Stomach (tissue), 9 donors: ENCODE results near the gene CDC14B. TPM values are rescaled to one million over a fixed set of nuclear protein-coding genes. Genes with fewer than 3 reads are reported as not detected.
A peak's percentile ranks its signal among the peaks of the same experiment; 100 is the strongest.

ENCODE experiments used
- DNase-seq, 2 donors: peaks; one replicate each; pipeline versions ENCODE4 v3.0.0 to v3.0.0-alpha.2; 2013 to 2019
- H3K27ac ChIP-seq, 5 donors: fragments of 200-600 bp in 4 of 5; sonication (generic) in 4 of 5; one replicate each; pipeline ENCODE4 v1.5.1; 2013 to 2019; ENCODE audit warnings: mild to moderate bottlenecking in 1 of 5, moderate library complexity in 1 of 5
- H3K27me3 ChIP-seq, 3 donors: fragments of 200-600 bp; sonication (generic); one replicate each; pipeline ENCODE4 v1.5.1; 2017 to 2019; ENCODE audit warnings: mixed run types in 1 of 3
- H3K36me3 ChIP-seq, 4 donors: fragments of 200-600 bp; sonication (generic); 1 replicate in 3 of 4; 2 replicates in 1 of 4; pipeline ENCODE4 v1.5.1; 2016 to 2019
- H3K4me1 ChIP-seq, 4 donors: fragments of 200-600 bp; sonication (generic); one replicate each; pipeline ENCODE4 v1.5.1; 2016 to 2019
- H3K4me3 ChIP-seq, 4 donors: fragments of 200-600 bp; sonication (generic) in 3 of 4; one replicate each; pipeline ENCODE4 v1.5.1; 2016 to 2019; ENCODE audit warnings: mild to moderate bottlenecking in 1 of 4
- H3K9me3 ChIP-seq, 4 donors: fragments of 200-600 bp; sonication (generic); one replicate each; pipeline ENCODE4 v1.5.1; 2016 to 2019
- EP300 ChIP-seq: sonication (generic); formaldehyde crosslinking; IDR thresholded peaks from one replicate; pipeline ENCODE4 v1.6.1; 2017; ENCODE audit warnings: antibody characterized with exemption
- POLR2A ChIP-seq, 4 donors: fragments of 450-650 bp; IDR thresholded peaks; one replicate each; pipeline ENCODE4 v1.6.1; 2016; ENCODE audit warnings: antibody characterized with exemption in 4 of 4, control low read depth in 2 of 4, mild to moderate bottlenecking in 1 of 4, moderate library complexity in 1 of 4
- POLR2AphosphoS5 ChIP-seq, 3 donors: sonication (generic); formaldehyde crosslinking; IDR thresholded peaks; one replicate each; pipeline ENCODE4 v1.6.1; 2016; ENCODE audit warnings: antibody characterized with exemption in 3 of 3
- WGBS, 5 donors: extraction: QIAGEN DNeasy Blood & Tissue Kit in 3 of 5; methylation state at CpG; one replicate each; pipeline versions ENCODE4 v1.1.5 to v1.1.7; 2013 to 2018; 5-methylcytosine and 5-hydroxymethylcytosine counted together
- intact Hi-C: fragments of 100-400 bp; cut with DNase I; formaldehyde crosslinking; loops from one replicate; pipeline ENCODE4 v1.15.1; 2023; ENCODE audit warnings: low total_unique reads
- polyA plus RNA-seq, 3 donors: library from polyadenylated mRNA; stranded (reverse); fragments of 200-250 nt; gene quantifications; one replicate each; pipeline ENCODE4 v1.2.3, GENCODE V29; 2013
- total RNA-seq, 5 donors: library from RNA; depleted of rRNA; stranded (reverse); fragments of >200 nt; gene quantifications; one replicate each; pipeline versions ENCODE4 v1.1.0 to v1.2.3, GENCODE V29; 2014 to 2016
- TF ChIP-seq, protein P1 (sequence below), 7 experiments: fragments of 450-650 bp in 4 of 7; fragments of 200-600 bp in 3 of 7; sonication (generic) in 3 of 7; IDR thresholded peaks; one replicate each; pipeline ENCODE4 v1.5.1; 2016 to 2019; ENCODE audit warnings: antibody characterized with exemption in 7 of 7, control low read depth in 2 of 7, mild to moderate bottlenecking in 1 of 7
- donor health status: healthy with polysubstance abuse.
- donor health status: Bipolar disorder and iron deficiency.
- donor health status: healthy.

The CDC14B gene
- total and polyA plus RNA-seq, 8 donors = 4.1 to 31.9 (median 17.1) TPM

DNA sequence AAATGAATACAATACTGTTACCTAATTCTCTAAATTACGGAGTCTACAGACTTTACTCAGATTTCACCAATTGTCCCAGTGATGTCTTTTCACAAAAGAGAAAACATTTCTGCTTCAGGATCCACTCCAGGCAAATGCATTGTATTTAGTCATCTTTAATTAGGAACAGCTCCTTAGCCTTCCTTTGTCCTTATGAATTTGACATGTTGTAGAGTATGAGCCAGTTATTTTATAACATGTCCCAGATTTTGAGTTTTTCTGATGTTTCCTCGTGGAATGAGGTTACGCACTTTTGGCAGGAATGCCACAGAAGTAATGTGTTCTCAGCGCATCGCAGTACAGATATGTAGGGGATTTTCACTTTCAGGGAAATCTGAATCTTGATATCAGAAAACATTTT lies 159.2 kb downstream of the CDC14B start:
- WGBS, 5 donors = 89 to 94% (median 94%) methylated on average over 5 of the region's 5 CpGs
- no peaks in the 10 kb centered on the region for H3K4me1 ChIP-seq
- no peak overlapping the region for H3K4me3 ChIP-seq
- no peaks in the 10 kb centered on the region for H3K9me3 ChIP-seq
- H3K27ac ChIP-seq = no peak overlapping the region
- peaks cover 0 to 27% (median 7%) of the 10 kb centered on the region in 4 donors for H3K36me3 ChIP-seq
- TF ChIP-seq, protein P1, sequence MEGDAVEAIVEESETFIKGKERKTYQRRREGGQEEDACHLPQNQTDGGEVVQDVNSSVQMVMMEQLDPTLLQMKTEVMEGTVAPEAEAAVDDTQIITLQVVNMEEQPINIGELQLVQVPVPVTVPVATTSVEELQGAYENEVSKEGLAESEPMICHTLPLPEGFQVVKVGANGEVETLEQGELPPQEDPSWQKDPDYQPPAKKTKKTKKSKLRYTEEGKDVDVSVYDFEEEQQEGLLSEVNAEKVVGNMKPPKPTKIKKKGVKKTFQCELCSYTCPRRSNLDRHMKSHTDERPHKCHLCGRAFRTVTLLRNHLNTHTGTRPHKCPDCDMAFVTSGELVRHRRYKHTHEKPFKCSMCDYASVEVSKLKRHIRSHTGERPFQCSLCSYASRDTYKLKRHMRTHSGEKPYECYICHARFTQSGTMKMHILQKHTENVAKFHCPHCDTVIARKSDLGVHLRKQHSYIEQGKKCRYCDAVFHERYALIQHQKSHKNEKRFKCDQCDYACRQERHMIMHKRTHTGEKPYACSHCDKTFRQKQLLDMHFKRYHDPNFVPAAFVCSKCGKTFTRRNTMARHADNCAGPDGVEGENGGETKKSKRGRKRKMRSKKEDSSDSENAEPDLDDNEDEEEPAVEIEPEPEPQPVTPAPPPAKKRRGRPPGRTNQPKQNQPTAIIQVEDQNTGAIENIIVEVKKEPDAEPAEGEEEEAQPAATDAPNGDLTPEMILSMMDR (IDR thresholded peaks at IDR 0.05) = no peak
- TF ChIP-seq POLR2A (IDR thresholded peaks at IDR 0.05) (no peak), POLR2AphosphoS5 (IDR thresholded peaks at IDR 0.05) (no peak), EP300 (no peak)
- intact Hi-C loops = no loop called here
- no peaks in the 10 kb centered on the region for H3K27me3 ChIP-seq
- no peak for DNase-seq

DNA sequence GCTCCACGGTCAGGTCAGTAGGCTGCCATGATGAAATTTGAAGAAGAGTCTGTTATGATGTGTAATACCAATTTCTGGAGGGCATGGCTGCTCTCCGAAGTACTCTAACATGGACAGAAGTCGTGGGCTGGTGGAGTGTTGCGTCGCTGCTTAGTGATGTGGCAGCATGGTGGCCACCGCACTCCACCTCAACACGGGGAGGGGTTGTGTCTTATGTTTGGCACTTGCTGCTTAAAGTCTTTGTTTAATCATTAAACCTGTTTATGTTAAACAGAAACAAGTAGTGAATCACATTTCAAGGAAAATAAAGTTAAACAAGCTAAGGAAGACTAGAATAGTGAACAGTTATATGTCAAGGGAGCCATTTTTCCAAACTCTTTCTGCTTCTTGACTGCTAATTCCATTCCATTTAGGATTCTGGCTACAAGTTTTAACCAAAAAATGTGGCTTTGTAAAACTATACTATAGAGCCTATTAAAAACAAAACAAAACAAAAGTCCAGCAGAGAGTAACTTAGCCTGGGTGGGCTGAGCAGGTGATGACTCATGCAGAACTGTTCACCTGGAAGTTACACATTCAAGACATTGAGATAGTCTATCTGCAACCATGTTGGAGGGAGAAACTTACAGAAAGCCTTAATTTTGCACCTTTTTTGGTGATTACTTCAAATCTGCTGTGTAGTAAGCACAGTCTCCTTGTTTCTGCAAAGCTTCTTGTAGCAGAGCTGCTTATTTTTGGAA lies 160.2 kb downstream of the CDC14B start:
- H3K9me3 ChIP-seq = no peaks in the 10 kb centered on the region
- intact Hi-C loops = no loop called here
- TF ChIP-seq POLR2AphosphoS5 (IDR thresholded peaks at IDR 0.05) (no peak), POLR2A (IDR thresholded peaks at IDR 0.05) (no peak), EP300 (no peak)
- TF ChIP-seq, protein P1 (IDR thresholded peaks at IDR 0.05) = no peak
- H3K36me3 ChIP-seq = peaks cover 0 to 20% (median 7%) of the 10 kb centered on the region in 4 donors
- H3K27ac ChIP-seq = no peak overlapping the region
- DNase-seq = no peak
- H3K27me3 ChIP-seq = no peaks in the 10 kb centered on the region
- no peaks in the 10 kb centered on the region for H3K4me1 ChIP-seq
- 93 to 96% (median 96%) methylated on average over 7 of the region's 7 CpGs for WGBS, 5 donors
- no peak overlapping the region for H3K4me3 ChIP-seq

DNA sequence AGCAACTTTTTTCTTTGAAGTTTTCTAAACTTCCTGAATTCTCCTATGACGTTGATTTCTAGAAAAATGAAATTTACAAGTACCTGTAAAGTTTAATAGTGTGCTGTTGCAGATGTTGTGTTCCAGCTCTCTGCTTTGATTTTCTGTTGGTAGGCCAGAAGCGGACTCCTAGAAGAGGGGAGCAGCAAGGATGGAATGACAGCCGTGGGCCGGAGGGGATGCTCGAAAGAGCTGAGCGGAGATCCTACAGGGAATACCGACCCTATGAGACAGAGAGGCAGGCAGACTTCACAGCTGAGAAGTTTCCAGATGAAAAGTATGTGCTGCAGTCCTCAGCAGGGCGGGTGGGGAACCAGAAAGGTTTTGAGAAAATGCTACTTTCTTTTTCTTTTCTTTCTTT lies 161.4 kb downstream of the CDC14B start:
- H3K9me3 ChIP-seq = no peaks in the 10 kb centered on the region
- intact Hi-C loops = no loop called here
- no peaks in the 10 kb centered on the region for H3K27me3 ChIP-seq
- peaks cover 0 to 20% (median 7%) of the 10 kb centered on the region in 4 donors for H3K36me3 ChIP-seq
- H3K4me3 ChIP-seq = no peak overlapping the region
- H3K27ac ChIP-seq = no peak overlapping the region
- 94 to 97% (median 96%) methylated on average over 8 of the region's 8 CpGs for WGBS, 5 donors
- peaks cover 0 to 7% (median 0%) of the 10 kb centered on the region in 4 donors for H3K4me1 ChIP-seq
- TF ChIP-seq POLR2A (IDR thresholded peaks at IDR 0.05) = no peak
- no peak for TF ChIP-seq EP300
- TF ChIP-seq, protein P1 (IDR thresholded peaks at IDR 0.05) = no peak
- TF ChIP-seq POLR2AphosphoS5 (IDR thresholded peaks at IDR 0.05) = no peak
- no peak for DNase-seq

DNA sequence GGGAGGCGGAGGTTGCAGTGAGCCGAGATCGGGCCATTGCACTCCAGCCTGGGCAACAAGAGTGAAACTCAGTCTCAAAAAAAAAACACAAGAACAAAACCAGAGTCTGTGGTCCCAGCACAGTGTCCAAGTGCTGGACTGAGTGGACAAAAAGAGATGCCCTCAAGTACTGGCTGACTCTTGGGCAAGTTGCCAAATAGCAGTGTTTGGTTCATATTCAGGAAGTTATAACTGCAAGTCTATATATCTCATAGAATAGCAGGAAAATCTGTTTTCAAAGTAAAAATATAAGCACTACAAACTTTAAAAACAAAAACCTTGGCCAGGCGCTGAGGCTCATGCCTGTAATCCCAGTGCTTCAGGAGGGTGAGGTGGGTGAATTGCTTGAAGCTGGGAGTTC lies 162.4 kb downstream of the CDC14B start:
- Histone ChIP-seq H3K27ac (no peak overlapping the region), H3K36me3 (peaks cover 0 to 20% (median 7%) of the 10 kb centered on the region in 4 donors), H3K4me3 (no peak overlapping the region), H3K4me1 (peaks cover 0 to 12% (median 2%) of the 10 kb centered on the region in 4 donors), H3K9me3 (no peaks in the 10 kb centered on the region), H3K27me3 (no peaks in the 10 kb centered on the region)
- DNase-seq = peak in 1 of 2 donors; percentile 42
- no peak for TF ChIP-seq POLR2AphosphoS5 (IDR thresholded peaks at IDR 0.05)
- no peak for TF ChIP-seq EP300
- WGBS, 5 donors = 82 to 99% (median 94%) methylated on average over 4 of the region's 4 CpGs
- intact Hi-C loops = no loop called here

DNA sequence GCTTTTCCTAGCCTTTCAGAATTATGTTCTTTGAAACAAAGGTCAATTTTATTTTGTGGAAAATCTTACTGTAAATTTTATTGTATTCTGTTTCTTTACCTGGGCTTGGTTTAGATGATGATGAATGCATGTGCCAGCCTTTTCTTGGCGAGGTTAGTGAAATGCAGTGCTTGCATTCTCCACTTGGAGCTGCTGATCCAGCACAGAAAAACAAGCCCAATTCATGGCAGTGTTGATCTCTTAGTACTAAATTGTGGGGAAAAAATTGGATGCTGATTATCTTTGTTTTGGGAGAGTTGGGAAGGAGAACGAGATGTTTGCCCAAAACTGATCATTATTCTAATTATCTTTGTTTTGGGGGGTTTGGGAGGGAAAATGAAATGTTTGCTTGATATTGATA lies 166.0 kb downstream of the CDC14B start:
- H3K27me3 ChIP-seq = peaks cover 0 to 1% (median 0%) of the 10 kb centered on the region in 3 donors
- intact Hi-C loops = no loop called here
- DNase-seq = peak in 1 of 2 donors; percentile 67
- TF ChIP-seq, protein P1 (IDR thresholded peaks at IDR 0.05) = peak in 5 of 7 experiments; percentile 13 to 45 (median 31)
- no peak for TF ChIP-seq POLR2A (IDR thresholded peaks at IDR 0.05)
- peaks cover 0 to 5% (median 2%) of the 10 kb centered on the region in 4 donors for H3K36me3 ChIP-seq
- no peaks in the 10 kb centered on the region for H3K9me3 ChIP-seq
- no peak overlapping the region for H3K4me3 ChIP-seq
- H3K27ac ChIP-seq = no peak overlapping the region
- 29 to 49% (median 43%) methylated on average over 2 of the region's 2 CpGs for WGBS, 5 donors
- peaks cover 5 to 35% (median 21%) of the 10 kb centered on the region in 4 donors for H3K4me1 ChIP-seq
